Colonic mucosa (tissue), 4 donors: ENCODE measurements around the gene ZFAND3. TPM values are rescaled to one million over a fixed set of nuclear protein-coding genes. Genes with fewer than 3 reads are reported as not detected.
"Not testable (repeated sequence)": the region's sequence is repeated elsewhere in the genome, so short reads cannot be mapped to it uniquely, and the experiment has no call there.

Experiments
- DNase-seq: peaks from one replicate; pipeline ENCODE4 v3.0.0-alpha.2; 2020
- H3K27ac ChIP-seq: fragments of 200-600 bp; one replicate; pipeline ENCODE4 v1.8.0; 2021
- H3K27me3 ChIP-seq: fragments of 200-600 bp; one replicate; pipeline ENCODE4 v1.8.0; 2021
- H3K36me3 ChIP-seq: fragments of 200-600 bp; one replicate; pipeline ENCODE4 v1.8.0; 2021
- H3K4me1 ChIP-seq: fragments of 200-600 bp; one replicate; pipeline ENCODE4 v1.8.0; 2021; ENCODE audit warnings: mild to moderate bottlenecking
- H3K4me3 ChIP-seq: fragments of 200-600 bp; one replicate; pipeline ENCODE4 v1.8.0; 2021
- H3K9ac ChIP-seq, 2 donors: one replicate each; pipeline ENCODE4 v1.7.0; 2013; ENCODE audit warnings: control low read depth in 2 of 2, low read depth in 2 of 2, low read length in 2 of 2
- H3K9me3 ChIP-seq: fragments of 200-600 bp; one replicate; pipeline ENCODE4 v1.8.0; 2021
- CTCF ChIP-seq: fragments of 200-600 bp; IDR thresholded peaks from one replicate; pipeline ENCODE4 v1.8.0; 2022; ENCODE audit warnings: antibody characterized with exemption, mild to moderate bottlenecking
- intact Hi-C: fragments of 100-400 bp; cut with DNase I; formaldehyde crosslinking; loops from one replicate; pipeline ENCODE4 v1.14.1; 2022
- total RNA-seq, 2 donors: library from RNA; stranded (reverse); fragmentation: NEBNext Ultra II Directional in 1 of 2; extraction: Animal tissue kit (Norgen Biotek cat#: 25700) in 1 of 2; gene quantifications; one replicate each; pipeline ENCODE4 v1.2.1, GENCODE V29; 2021
- donor health status: healthy.
- donor health status: DM: no; HTN: no; CAD: no.
- donor health status: DM: no; HTN: no; CAD: no.

The ZFAND3 gene
- total RNA-seq, 2 donors from 2014 or later, result 42.0 to 96.8 TPM

DNA sequence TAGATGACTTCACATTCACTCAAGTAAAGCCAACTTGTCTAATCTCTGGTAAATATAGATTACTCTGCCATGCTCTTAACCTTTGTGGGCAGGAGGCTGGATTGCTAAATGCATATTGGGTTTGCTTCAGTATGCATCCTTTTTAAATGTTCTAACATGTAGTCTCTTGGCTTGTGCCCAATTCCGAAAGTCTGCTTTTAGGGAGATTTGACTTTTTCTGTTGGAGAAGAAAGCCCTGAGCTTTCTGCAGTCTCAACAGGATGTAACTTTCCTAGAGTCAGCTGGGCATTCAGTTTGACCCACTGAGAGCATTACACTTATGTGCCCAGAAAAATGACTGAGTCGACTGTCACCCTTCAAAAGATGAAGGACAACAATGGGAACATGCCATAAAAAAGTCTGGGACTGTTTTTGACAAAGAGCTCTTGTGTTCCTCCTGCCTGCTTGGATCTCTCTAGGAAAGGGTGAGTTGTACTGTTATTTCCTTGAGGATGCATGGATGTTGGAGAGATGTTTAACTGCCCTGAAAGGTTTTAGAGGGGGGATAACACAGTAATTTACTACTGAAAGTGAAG lies 299.4 kb downstream of the ZFAND3 start:
- Histone ChIP-seq H3K4me3 (no peak overlapping the region), H3K36me3 (no peaks in the 10 kb centered on the region), H3K9ac (no peak overlapping the region), H3K4me1 (no peaks in the 10 kb centered on the region), H3K9me3 (no peaks in the 10 kb centered on the region), H3K27me3 (no peaks in the 10 kb centered on the region), H3K27ac (no peak overlapping the region)
- intact Hi-C loops, result no loop called here
- DNase-seq, result no peak
- TF ChIP-seq CTCF, result no peak

DNA sequence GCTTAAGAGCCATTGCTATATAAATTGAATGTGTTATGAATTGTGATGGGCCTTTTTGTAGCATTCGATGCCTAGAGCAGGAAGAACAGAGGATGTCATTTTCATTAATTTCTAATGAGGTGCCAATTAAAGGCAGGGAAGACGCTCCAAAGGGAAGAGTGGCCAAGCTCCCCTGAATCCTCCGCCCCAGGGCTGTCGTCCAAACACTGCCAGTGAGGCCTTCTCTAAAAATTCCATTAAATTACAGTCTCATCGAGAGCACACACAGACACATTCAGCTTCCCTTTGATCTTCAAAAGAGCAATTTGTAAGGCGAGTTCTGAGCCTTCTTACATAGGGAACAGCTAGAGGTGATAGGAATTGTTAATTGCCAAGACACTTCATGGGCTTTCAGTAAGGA lies 300.0 kb downstream of the ZFAND3 start:
- intact Hi-C loops, result no loop called here
- H3K4me3 ChIP-seq, result no peak overlapping the region
- H3K9me3 ChIP-seq, result no peaks in the 10 kb centered on the region
- no peak for TF ChIP-seq CTCF
- no peaks in the 10 kb centered on the region for H3K27me3 ChIP-seq
- H3K27ac ChIP-seq, result no peak overlapping the region
- H3K36me3 ChIP-seq, result no peaks in the 10 kb centered on the region
- DNase-seq, result no peak
- no peaks in the 10 kb centered on the region for H3K4me1 ChIP-seq
- no peak overlapping the region for H3K9ac ChIP-seq

DNA sequence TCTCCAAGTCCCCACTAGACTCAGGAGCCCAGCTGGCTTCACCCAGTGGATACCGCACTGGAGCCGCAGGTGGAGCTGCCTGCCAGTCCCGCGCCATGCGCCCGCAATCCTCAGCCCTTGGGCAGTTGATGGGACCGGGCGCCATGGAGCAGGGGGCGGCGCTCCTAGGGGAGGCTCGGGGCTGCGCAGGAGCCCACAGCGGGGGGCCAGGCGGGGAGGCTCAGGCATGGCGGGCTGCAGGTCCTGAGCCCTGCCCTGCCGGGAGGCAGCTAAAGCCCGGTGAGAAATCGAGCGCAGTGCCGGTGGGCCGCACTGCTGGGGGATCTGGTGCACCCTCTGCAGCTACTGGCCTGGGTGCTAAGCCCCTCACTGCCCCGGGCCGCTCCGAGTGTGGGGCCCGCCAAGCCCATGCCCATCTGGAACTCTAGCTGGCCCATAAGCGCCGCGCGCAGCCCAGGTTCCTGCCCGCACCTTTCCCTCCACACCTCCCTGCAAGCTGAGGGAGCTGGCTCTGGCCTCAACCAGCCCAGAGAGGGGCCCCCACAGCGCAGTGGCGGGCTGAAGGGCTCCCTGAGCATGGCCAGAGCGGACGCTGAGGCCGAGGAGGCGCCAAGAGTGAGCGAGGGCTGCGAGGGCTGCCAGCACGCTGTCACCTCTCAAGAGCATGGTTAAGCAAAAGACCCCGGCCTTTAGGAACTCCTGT lies 304.8 kb downstream of the ZFAND3 start:
- H3K9ac ChIP-seq, H3K27me3 ChIP-seq, H3K4me1 ChIP-seq, H3K4me3 ChIP-seq, H3K27ac ChIP-seq, H3K9me3 ChIP-seq, intact Hi-C loops, DNase-seq, H3K36me3 ChIP-seq: not testable (repeated sequence)

DNA sequence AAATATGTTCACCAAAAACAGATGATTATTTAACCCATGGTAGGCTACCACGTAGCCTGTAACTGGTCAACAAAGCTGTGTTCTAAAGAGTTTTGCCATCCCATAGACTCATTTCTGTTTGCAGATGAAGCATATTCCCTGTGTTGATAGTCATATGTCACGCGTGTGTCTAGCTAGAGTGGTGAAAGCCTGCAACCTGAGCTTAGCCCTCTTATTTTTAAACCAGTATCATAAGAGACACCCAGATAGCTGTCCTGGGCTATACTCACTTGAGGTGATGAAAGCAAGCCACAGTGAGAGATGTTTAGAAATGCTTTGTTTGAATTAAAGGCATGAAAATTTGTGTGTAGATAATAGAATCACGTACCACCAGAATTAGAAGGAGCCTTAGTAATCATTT lies 307.8 kb downstream of the ZFAND3 start:
- Histone ChIP-seq H3K27ac (no peak overlapping the region), H3K9me3 (no peaks in the 10 kb centered on the region), H3K4me3 (no peak overlapping the region), H3K36me3 (no peaks in the 10 kb centered on the region), H3K4me1 (no peaks in the 10 kb centered on the region), H3K9ac (no peak overlapping the region), H3K27me3 (no peaks in the 10 kb centered on the region)
- intact Hi-C loops, result no loop called here
- TF ChIP-seq CTCF, result no peak
- no peak for DNase-seq

DNA sequence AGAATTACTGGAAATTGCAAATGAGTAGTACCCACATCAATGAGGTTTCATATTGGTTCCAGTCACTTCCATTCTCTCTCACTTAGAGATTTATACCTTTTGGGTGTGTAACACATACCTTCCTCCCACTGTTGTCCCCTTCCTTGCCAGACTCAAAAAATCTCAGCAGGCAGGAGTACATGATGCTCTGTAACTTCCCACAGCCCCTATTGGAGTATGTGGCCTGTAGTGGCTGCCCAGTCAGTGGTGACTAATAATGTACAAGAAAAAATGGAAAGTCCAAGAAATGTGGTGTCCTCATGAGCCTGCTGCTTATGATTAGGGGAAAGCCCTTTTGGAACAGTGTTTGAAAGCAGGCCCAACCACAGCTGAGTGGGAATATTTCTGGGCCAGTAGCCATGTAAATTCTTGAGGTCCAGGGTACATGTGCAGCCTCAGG lies 312.0 kb downstream of the ZFAND3 start:
- Histone ChIP-seq H3K9ac (no peak overlapping the region), H3K36me3 (no peaks in the 10 kb centered on the region), H3K9me3 (no peaks in the 10 kb centered on the region), H3K27me3 (no peaks in the 10 kb centered on the region), H3K4me1 (no peaks in the 10 kb centered on the region), H3K27ac (no peak overlapping the region), H3K4me3 (no peak overlapping the region)
- intact Hi-C loops, result no loop called here
- no peak for TF ChIP-seq CTCF
- DNase-seq, result no peak
